ENCODE results near the gene C3orf33.
A peak's percentile ranks its signal among the peaks of the same experiment; 100 is the strongest.

C3orf33 gene

GRCh38 chr3:155804323-155804722 is 1.8 kb downstream of the C3orf33 start:
- no peak for DNase-seq (ENCODE audit: low read depth in 1 of 2, low spot score in 1 of 2)
- Histone ChIP-seq H3K27me3 (ENCODE audit: insufficient read depth, poor library complexity, severe bottlenecking) (no peaks in the 10 kb centered on the region), H3K27ac (replicated peaks) (no peak overlapping the region), H3K4me3 (replicated peaks; ENCODE audit: insufficient read depth, low read length) (no peak overlapping the region)
- no peak for TF ChIP-seq SPI1 (IDR thresholded peaks at IDR 0.05; ENCODE audit: borderline replicate concordance, low read depth)
- TF ChIP-seq GABPA (IDR thresholded peaks at IDR 0.05; ENCODE audit: low read depth) = no peak
- TF ChIP-seq REST (IDR thresholded peaks at IDR 0.05; ENCODE audit: insufficient replicate concordance, low read depth) = no peak
- no peak for TF ChIP-seq POLR2AphosphoS5 (IDR thresholded peaks at IDR 0.05; ENCODE audit: low read depth)

GRCh38 chr3:155792532-155792931 is 13.5 kb downstream of the C3orf33 start:
- Histone ChIP-seq H3K27me3 (ENCODE audit: insufficient read depth, poor library complexity, severe bottlenecking) (no peaks in the 10 kb centered on the region), H3K4me3 (replicated peaks; ENCODE audit: insufficient read depth, low read length) (no peak overlapping the region), H3K27ac (replicated peaks) (no peak overlapping the region)
- no peak for DNase-seq (ENCODE audit: low read depth in 1 of 2, low spot score in 1 of 2)
- TF ChIP-seq CTCF (IDR thresholded peaks at IDR 0.05; ENCODE audit: insufficient read depth, low read length) (no peak), POLR2AphosphoS5 (IDR thresholded peaks at IDR 0.05; ENCODE audit: low read depth) (no peak), REST (IDR thresholded peaks at IDR 0.05; ENCODE audit: insufficient replicate concordance, low read depth) (no peak), GABPA (IDR thresholded peaks at IDR 0.05; ENCODE audit: low read depth) (no peak)

DNA sequence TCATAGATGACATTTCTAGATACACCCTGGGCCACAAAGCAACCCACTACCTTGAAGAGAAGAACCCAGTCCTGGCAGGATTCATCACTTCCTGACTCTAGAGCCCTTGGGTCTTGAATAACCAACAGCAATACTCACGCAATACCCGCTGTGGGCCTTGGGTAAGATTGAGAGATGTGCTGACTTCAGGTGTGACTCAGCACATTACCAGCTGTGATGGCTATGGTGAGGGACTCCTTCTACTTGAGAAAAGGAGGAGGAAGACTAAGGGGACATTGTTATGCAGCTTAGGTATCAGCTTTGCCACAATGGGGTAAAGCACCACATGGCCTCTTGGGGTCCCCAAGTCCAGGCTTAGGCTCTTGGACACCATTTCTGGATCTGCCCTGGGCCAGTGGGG is 14.9 kb downstream of the C3orf33 start:
- Histone ChIP-seq H3K4me3 (replicated peaks; ENCODE audit: insufficient read depth, low read length) (no peak overlapping the region), H3K27me3 (ENCODE audit: insufficient read depth, poor library complexity, severe bottlenecking) (no peaks in the 10 kb centered on the region), H3K27ac (replicated peaks) (peak overlapping the region; percentile 44)
- peak; percentile 65 to 90 for DNase-seq (ENCODE audit: low read depth in 1 of 2, low spot score in 1 of 2)
- no peak for TF ChIP-seq CTCF (IDR thresholded peaks at IDR 0.05; ENCODE audit: insufficient read depth, low read length)
- TF ChIP-seq GABPA (IDR thresholded peaks at IDR 0.05; ENCODE audit: low read depth) = no peak
- 0 out of 2 replicates have a peak, but pooled peaks have one; percentile 24 for TF ChIP-seq POLR2AphosphoS5 (IDR thresholded peaks at IDR 0.05; ENCODE audit: low read depth)

DNA sequence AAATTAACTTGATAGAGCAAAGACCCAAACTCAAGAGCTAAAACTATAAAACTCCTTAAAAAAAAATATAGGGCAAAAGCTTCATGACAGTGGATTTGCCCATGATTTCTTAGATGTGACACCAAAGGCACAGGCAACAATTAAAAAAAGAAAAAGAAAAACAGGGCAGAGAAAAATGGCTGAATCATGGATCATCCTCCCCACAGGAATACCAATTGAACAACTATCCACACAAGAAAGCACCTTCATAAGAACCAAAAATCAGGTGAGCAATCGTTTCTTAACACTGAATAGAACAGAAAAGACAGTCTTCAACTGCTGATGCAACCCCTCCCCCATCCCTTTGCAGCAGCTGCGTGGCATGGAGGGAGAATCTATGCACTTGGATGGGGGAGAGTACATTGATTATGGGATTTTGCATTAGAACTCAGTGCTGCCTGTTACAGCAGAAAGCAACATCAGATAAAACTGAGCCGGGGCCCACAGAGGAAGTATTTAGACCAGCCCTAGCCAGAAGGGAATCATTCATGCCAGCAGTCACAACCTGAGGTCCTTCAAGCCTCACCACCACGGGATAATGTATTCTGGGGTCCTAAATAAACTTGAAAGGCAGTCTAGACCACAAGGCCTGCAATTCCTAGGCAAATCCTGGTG is 15.7 kb downstream of the C3orf33 start:
- peak in 1 of 2 experiments; percentile 21 for DNase-seq (ENCODE audit: low read depth in 1 of 2, low spot score in 1 of 2)
- Histone ChIP-seq H3K27ac (replicated peaks) (peak overlapping the region; percentile 44), H3K27me3 (ENCODE audit: insufficient read depth, poor library complexity, severe bottlenecking) (no peaks in the 10 kb centered on the region), H3K4me3 (replicated peaks; ENCODE audit: insufficient read depth, low read length) (no peak overlapping the region)
- TF ChIP-seq POLR2AphosphoS5 (IDR thresholded peaks at IDR 0.05; ENCODE audit: low read depth) (no peak), REST (IDR thresholded peaks at IDR 0.05; ENCODE audit: insufficient replicate concordance, low read depth) (no peak), GABPA (IDR thresholded peaks at IDR 0.05; ENCODE audit: low read depth) (no peak), CTCF (IDR thresholded peaks at IDR 0.05; ENCODE audit: insufficient read depth, low read length) (no peak), SPI1 (IDR thresholded peaks at IDR 0.05; ENCODE audit: borderline replicate concordance, low read depth) (no peak)

Data from HL-60 (cell line).